PC-9 (cell line): ENCODE results near the gene ACO1.

ENCODE experiments used
- CTCF ChIP-seq: fragments of 200-600 bp; sonication (generic); conservative IDR thresholded peaks from 2 replicates; pipeline ENCODE4 v1.6.1; 2017; ENCODE audit warnings: mixed run types, antibody characterized with exemption, mild to moderate bottlenecking, moderate library complexity
- EZH2 ChIP-seq: fragments of 200-600 bp; sonication (generic); IDR thresholded peaks from 2 replicates; pipeline ENCODE4 v1.8.0; 2017; ENCODE audit warnings: antibody characterized with exemption, low read depth

- TF ChIP-seq EZH2 (no peak), CTCF (no peak)
Measured at GRCh38 chr9:32487981-32488380, 103.5 kb downstream of the ACO1 start.
